IPS-11a (cell line): ENCODE measurements around the gene RGS21.

Source experiments
- H3K4me3 ChIP-seq: one replicate; pipeline ENCODE4 v1.5.1; 2013; ENCODE audit warnings: low read depth, low read length, control low read depth

Gene RGS21

DNA sequence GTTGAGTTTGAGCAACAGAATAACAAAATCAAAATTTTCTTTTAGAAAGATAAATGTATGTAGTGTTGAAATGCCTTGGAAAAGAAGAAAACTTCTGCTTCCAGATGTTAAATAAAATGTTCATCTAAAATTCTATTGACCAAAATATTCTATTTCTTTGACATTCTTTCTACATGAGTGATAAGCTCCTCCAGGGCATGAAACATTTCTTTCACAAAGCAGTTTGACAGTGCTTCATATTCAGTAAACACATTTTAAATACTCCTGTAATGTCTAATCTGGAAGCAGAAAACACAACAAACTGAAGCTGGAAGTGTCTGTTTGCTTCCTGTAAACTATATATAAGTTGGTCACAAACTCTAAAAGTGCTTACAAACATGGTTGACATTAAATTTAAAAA, 61.5 kb downstream of the RGS21 start:
- no peak overlapping the region for H3K4me3 ChIP-seq

DNA sequence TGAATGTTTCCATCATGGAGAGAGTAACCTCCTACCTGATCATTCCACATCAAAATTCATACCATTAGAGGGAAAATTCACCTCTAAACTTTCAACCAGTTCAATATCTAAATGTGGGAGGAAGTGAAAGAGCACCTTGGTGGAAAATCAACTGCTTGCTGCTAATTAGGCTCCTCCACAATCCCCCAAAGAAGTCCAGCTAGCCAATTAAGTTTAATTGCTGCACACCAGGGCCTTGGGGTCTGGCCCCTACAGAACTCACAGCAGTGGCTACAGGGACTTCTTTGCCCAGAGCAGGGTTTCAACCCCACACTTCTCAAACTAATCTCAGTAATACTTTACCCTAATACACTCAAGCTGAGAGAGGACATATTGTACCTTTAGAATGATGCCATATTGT, 62.1 kb downstream of the RGS21 start:
- H3K4me3 ChIP-seq: no peak overlapping the region

DNA sequence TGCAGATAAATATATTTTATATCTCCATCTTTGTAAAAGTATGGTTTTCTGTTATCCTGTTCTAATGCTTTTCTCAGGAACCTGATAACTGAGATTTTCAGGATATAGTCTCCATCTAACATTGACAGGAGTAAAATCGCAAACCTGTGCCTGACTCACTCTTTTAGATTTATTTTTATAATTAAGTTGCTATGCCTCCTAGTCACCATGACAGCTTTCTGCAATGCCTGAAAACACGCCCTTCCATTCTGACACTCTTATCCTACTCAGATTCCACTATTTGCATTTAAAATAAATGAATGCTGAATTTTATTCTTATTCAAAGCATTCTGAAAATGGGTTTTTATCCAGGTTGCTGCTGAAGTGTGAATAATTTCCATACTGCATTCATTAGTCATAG, 62.8 kb downstream of the RGS21 start:
- no peak overlapping the region for H3K4me3 ChIP-seq

DNA sequence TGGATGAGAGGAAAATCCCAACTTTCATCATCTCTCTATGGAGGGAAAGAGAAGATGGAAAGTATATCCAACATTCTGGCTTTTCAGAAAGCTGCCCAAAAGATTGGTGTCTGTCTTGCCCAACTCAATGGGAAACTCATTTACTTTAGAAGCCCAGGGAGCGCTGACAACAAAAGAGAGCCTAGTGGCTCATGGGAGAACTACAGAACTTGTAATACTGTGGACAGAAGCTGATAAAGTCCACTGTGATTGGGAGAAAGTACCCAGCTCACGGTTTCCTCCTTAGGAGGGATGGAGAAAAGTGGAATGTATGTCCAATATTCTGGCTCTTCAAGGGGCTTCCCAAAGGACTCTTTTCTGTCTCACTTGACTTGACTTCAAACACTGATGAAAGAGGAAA, 66.0 kb downstream of the RGS21 start:
- no peak overlapping the region for H3K4me3 ChIP-seq

DNA sequence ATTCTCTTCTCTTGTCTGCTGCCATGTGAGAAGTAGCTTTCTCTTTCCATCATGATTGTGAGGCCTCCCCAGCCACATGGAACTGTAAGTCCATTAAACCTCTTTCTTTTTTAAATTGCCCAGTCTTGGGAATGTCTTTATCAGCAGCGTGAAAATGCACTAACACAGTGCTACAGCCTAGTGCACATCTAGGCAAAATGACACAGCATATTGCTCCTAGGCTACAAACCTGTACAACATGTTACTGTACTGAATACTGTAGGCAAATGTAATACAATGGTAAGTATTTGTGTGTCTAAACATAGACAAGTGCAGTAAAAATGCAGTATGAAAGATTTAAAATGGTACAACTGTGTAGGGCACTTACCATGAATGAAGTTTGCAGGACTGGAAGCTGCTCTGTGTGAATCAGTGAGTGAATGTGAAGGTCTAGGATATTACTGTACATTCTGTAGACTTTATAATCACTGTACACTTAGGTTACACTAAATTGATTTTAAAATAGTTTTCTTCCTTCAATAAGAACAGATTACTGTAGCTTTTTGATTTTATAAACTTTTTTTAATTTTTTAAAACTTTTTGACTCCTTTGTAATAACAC, 69.4 kb downstream of the RGS21 start:
- H3K4me3 ChIP-seq: no peak overlapping the region

DNA sequence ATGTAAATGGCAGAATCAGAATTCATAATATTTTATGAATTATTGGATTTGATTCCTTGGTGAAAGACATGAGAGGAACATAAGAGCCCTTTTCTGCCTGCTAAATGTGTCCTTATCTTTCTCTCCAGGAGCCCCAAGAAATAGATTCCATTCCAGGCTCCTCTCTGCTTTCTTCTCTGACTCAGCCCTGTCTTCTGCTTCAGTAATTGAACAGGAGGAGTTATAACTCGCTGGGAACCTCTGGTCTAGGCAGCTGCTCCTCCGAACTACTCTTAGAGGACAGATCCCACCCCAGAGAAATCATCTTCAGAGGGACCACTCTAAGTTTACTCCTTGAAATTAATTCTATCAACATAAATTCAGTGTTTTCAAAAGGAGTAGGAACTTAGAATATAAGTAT, 78.4 kb downstream of the RGS21 start:
- no peak overlapping the region for H3K4me3 ChIP-seq

DNA sequence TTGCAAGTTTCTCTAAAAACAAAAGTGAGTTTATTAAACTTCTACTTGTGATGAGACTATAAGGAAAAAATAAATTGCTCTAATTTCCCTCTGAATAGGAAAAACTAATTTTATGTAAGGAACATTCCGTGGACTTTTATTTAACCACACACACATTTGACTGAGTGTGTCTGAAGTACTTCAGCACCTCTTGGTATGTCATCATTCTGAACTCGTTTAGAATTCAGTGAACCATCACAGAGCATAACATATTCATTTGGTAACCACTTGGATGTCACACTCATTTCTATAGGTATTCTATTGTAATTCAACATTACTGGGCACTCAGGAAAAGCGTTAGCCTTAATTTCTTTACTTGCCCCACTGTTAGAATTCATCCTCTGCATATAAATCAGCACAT, 79.1 kb downstream of the RGS21 start:
- no peak overlapping the region for H3K4me3 ChIP-seq

DNA sequence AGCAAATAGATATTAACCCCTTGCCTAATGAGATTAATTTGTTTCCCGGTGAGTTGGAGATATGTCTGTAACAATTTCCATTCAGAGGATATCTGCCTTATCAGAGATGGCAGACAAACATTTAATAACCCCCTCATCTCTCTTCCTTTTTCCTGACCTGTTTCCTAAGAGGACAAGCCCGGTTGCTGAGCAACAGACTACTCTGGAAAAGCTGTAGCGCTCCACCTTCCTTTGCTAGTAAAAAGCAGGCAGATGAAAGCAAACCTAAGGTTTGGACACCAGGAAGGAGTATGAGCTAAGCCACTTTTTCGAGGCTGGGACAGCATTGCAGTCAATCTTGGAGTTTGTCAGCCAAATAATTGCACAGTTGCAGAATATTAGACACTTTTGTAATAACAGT, 82.4 kb downstream of the RGS21 start:
- no peak overlapping the region for H3K4me3 ChIP-seq

DNA sequence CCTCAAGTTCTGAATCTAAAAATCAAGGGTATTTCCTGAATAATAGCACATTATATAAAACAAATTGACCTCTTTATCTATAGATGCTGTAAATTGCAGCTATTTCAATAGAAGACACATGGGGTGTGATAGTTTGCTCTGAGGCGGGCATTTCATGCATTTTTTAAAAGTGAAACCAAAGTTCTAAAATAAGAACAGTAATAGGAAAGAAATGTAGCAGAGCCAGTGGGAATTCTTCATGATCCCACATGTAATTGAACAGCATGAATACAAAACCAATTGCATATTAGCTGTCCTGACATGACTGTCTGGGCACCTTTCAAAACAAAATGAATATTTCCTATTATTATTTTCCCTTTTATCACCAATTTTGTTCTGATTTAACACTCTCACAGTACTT, 85.0 kb downstream of the RGS21 start:
- no peak overlapping the region for H3K4me3 ChIP-seq

DNA sequence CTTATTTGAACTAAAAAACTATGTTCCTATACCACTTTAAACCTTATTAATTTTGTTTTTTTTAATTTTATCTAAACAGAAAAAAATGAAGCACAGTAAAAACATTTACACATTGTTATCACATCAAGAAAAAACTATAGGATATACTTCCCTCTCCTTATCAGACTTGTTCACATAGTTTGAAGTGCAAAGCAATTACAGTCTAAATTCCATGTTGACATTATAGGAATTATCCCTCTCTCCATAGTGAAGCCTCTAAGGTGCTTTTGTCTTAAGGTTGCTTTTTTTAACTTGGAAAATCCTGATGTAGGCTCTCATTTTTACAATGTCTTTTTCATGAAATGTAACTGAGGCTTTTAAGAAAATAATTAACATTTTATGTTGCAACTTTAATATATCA, 85.8 kb downstream of the RGS21 start:
- H3K4me3 ChIP-seq: no peak overlapping the region

DNA sequence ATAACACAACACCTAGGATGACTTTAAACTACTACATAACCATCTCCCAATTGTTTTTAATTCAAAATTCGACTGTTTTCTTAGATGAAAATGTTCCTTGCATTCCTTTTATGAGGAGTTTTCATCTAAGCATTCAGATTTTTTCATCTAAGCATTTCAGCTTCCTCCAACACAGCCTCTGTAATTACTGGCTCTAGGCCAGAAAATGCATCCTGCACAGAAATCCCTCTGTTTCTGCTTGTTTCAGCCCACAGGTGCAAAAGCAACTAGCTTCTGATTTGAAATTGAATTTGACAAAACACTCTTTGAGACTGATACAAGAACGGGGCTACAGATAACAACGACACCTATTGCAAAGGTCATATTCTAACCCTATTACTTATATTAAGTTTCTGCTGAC, 90.4 kb downstream of the RGS21 start:
- H3K4me3 ChIP-seq: no peak overlapping the region
